HepG2 (cell line): ENCODE results near the gene XCL2. TPM values are rescaled to one million over a fixed set of nuclear protein-coding genes. Genes with fewer than 3 reads are reported as not detected.

ENCODE experiments used
- ATAC-seq: fragments of 200-7000 bp; cut with Tn5 transposase; 3 replicates; pipeline ENCODE4 v1.9.1; 2020; ENCODE audit warnings: mild to moderate bottlenecking, moderate library complexity
- BruUV-seq: library from RNA; stranded (reverse); fragments of 400-500 nt; replicated peaks from 2 replicates; lab custom pipeline; 2021; lab: Mats Ljungman, UMichigan
- CTCF ChIA-PET: fragments of 300-600 bp; formaldehyde crosslinking; extraction: SDS; loops from one replicate; lab custom pipeline; 2021; ENCODE audit warnings: low total read pairs, inconsistent platforms, low intra/inter-chr PET ratio; lab: Yijun Ruan, JAX
- POLR2A ChIA-PET: fragments of 350-600 bp; sonication (Branson Sonifier 250); formaldehyde crosslinking; loops from one replicate; lab custom pipeline; 2020; ENCODE audit warnings: antibody characterized with exemption, inconsistent platforms; lab: Yijun Ruan, JAX
- DNase-seq: peaks from one replicate; pipeline ENCODE4 v3.0.0-alpha.2; 2015; ENCODE audit warnings: low spot score
- FAIRE-seq: peaks from 3 replicates; lab custom pipeline; 2011; peaks lifted over from hg19 to GRCh38; lab: Jason Lieb, UNC
- H2AFZ ChIP-seq: one replicate; pipeline ENCODE4 v1.6.1; 2011; ENCODE audit warnings: low read length, inconsistent platforms
- H3K27ac ChIP-seq: fragments of 300-600 bp; 3 replicates; pipeline ENCODE4 v1.8.0; 2011; ENCODE audit warnings: mixed run types, mild to moderate bottlenecking, mixed read lengths, low read length, inconsistent platforms; ENCODE audit not compliant: insufficient read depth; ENCODE audit errors: extremely low read length
- H3K27me3 ChIP-seq, 2 experiments: fragments of 200-600 bp in 1 of 2; 2 replicates in 1 of 2; 3 replicates in 1 of 2; pipeline versions ENCODE4 v1.6.0 to v1.8.0; 2011; ENCODE audit warnings: low read length in 2 of 2, mild to moderate bottlenecking in 2 of 2, moderate library complexity in 2 of 2, inconsistent platforms in 1 of 2; ENCODE audit not compliant: insufficient read depth in 2 of 2, control insufficient read depth in 1 of 2
- H3K36me3 ChIP-seq, 2 experiments: fragments of 200-600 bp in 1 of 2; replicated peaks in 1 of 2; 2 replicates in 1 of 2; 3 replicates in 1 of 2; pipeline versions ENCODE4 v1.5.1 to v1.8.0; 2011; ENCODE audit warnings: low read length in 2 of 2, inconsistent platforms in 1 of 2; ENCODE audit not compliant: insufficient read depth in 2 of 2, control insufficient read depth in 1 of 2
- H3K4me1 ChIP-seq: 2 replicates; pipeline ENCODE4 v1.5.1; 2012; ENCODE audit warnings: low read length, inconsistent platforms; ENCODE audit not compliant: insufficient read depth
- H3K4me2 ChIP-seq: 2 replicates; pipeline ENCODE4 v1.6.0; 2011; ENCODE audit warnings: low read depth, low read length, inconsistent platforms
- H3K4me3 ChIP-seq, 3 experiments: fragments of 200-600 bp in 1 of 3; sonication (generic), shearing (Covaris generic) in 1 of 3; replicated peaks in 1 of 3; 2 replicates each; pipeline ENCODE4 v1.5.1; 2011 to 2016; ENCODE audit warnings: low read length in 3 of 3, inconsistent platforms in 2 of 3, low read depth in 2 of 3, mild to moderate bottlenecking in 2 of 3, control low read depth in 1 of 3, mixed read lengths in 1 of 3; ENCODE audit not compliant: insufficient read depth in 1 of 3
- H3K79me2 ChIP-seq: one replicate; pipeline ENCODE4 v1.6.1; 2011; ENCODE audit warnings: low read length, inconsistent platforms; ENCODE audit not compliant: insufficient read depth
- H3K9ac ChIP-seq: 2 replicates; pipeline ENCODE4 v1.6.0; 2011; ENCODE audit warnings: mild to moderate bottlenecking, low read depth, low read length, inconsistent platforms; ENCODE audit not compliant: insufficient read depth
- H3K9me3 ChIP-seq: 2 replicates; pipeline ENCODE4 v1.5.1; 2012; ENCODE audit warnings: mild to moderate bottlenecking, low read length
- H4K20me1 ChIP-seq: 2 replicates; pipeline ENCODE4 v1.6.0; 2011; ENCODE audit warnings: inconsistent platforms, mild to moderate bottlenecking, low read length, moderate library complexity; ENCODE audit not compliant: insufficient read depth
- CREB1 ChIP-seq, 2 experiments: fragments of 450-650 bp in 1 of 2; IDR thresholded peaks; 2 replicates each; pipeline ENCODE4 v1.6.1; 2016 to 2017; ENCODE audit warnings: control low read depth in 1 of 2, mild to moderate bottlenecking in 1 of 2, missing compliant biosample characterization in 1 of 2, missing genetic modification characterization in 1 of 2
- JDP2 ChIP-seq: sonication (generic); formaldehyde crosslinking; IDR thresholded peaks from 2 replicates; pipeline ENCODE4 v1.8.1; 2022; ENCODE audit warnings: missing genetic modification reagents, borderline replicate concordance
- MAFK ChIP-seq, 2 experiments: IDR thresholded peaks in 1 of 2; conservative IDR thresholded peaks in 1 of 2; 2 replicates each; pipeline ENCODE4 v1.6.1; 2011; ENCODE audit warnings: improper control_type of control experiment in 2 of 2, low read length in 2 of 2
- NFYB ChIP-seq: sonication (generic); formaldehyde crosslinking; IDR thresholded peaks from 2 replicates; pipeline ENCODE4 v1.4.0; 2020; ENCODE audit warnings: missing genetic modification reagents
- NR3C1 ChIP-seq: sonication (generic); formaldehyde crosslinking; IDR thresholded peaks from 2 replicates; pipeline ENCODE4 v1.4.0; 2020; ENCODE audit warnings: missing genetic modification reagents
- PHF5A ChIP-seq: IDR thresholded peaks from one replicate; pipeline ENCODE4 v1.6.1; 2018; ENCODE audit warnings: low read depth, missing genetic modification reagents; ENCODE audit not compliant: unreplicated experiment
- SP5 ChIP-seq: IDR thresholded peaks from 2 replicates; pipeline ENCODE4 v1.6.1; 2016; ENCODE audit warnings: low read depth, borderline replicate concordance
- SRY ChIP-seq: sonication (generic); formaldehyde crosslinking; IDR thresholded peaks from 2 replicates; pipeline ENCODE4 v1.8.0; 2022; ENCODE audit warnings: mild to moderate bottlenecking, missing genetic modification reagents
- TOPORS ChIP-seq: sonication (generic); formaldehyde crosslinking; IDR thresholded peaks from 2 replicates; pipeline ENCODE4 v1.8.0; 2023; ENCODE audit warnings: mild to moderate bottlenecking, missing genetic modification reagents
- ZFP62 ChIP-seq: sonication (generic); formaldehyde crosslinking; IDR thresholded peaks from 2 replicates; pipeline ENCODE4 v1.4.0; 2020; ENCODE audit warnings: missing genetic modification reagents
- ZNF138 ChIP-seq: sonication (generic); formaldehyde crosslinking; IDR thresholded peaks from 2 replicates; pipeline ENCODE4 v1.5.0; 2020; ENCODE audit warnings: mild to moderate bottlenecking, low read depth, missing genetic modification reagents
- ZNF30 ChIP-seq: sonication (generic); formaldehyde crosslinking; IDR thresholded peaks from 2 replicates; pipeline ENCODE4 v1.5.0; 2020; ENCODE audit warnings: mild to moderate bottlenecking, missing genetic modification reagents
- ZNF7 ChIP-seq: IDR thresholded peaks from 2 replicates; pipeline ENCODE4 v1.6.1; 2016; ENCODE audit warnings: missing biosample characterization, missing genetic modification reagents
- WGBS: methylation state at CpG from one replicate; pipeline ENCODE4 v1.1.6; 2017; ENCODE audit warnings: low lambda C conversion rate; 5-methylcytosine and 5-hydroxymethylcytosine counted together
- in situ Hi-C: cut with HindIII; loops from 2 replicates; pipeline ENCODE4 v1.10.0; 2017; ENCODE audit warnings: low pct_unique_long_range_greater_than_20kb; ENCODE audit not compliant: extremely low pct_ligation_motif_present
- intact Hi-C: fragments of 100-400 bp; cut with micrococcal nuclease; formaldehyde crosslinking; loops from one replicate; pipeline ENCODE4 v1.10.0; 2022; ENCODE audit not compliant: unreplicated experiment
- polyA plus RNA-seq, 8 experiments: library from polyadenylated mRNA; depleted of rRNA in 3 of 8; stranded (reverse) in 7 of 8; unstranded in 1 of 8; fragments of >200 nt; fragmentation: Illumina TruSeq in 4 of 8; extraction: Trizol in 4 of 8; gene quantifications; 2 replicates each; pipeline versions ENCODE4 v1.2.1 to v1.2.3, GENCODE V29; 2011 to 2016; ENCODE audit warnings: low read depth in 4 of 8, missing spikeins in 1 of 8, mixed read lengths in 1 of 8; ENCODE audit not compliant: insufficient read depth in 1 of 8
- total RNA-seq, 5 experiments: library from RNA; depleted of rRNA; stranded (reverse); fragments of >200 nt; fragmentation: Illumina TruSeq; extraction: Trizol; gene quantifications; 2 replicates each; pipeline ENCODE4 v1.2.3, GENCODE V29; 2016; ENCODE audit warnings: low read depth in 1 of 5
- TF ChIP-seq, protein P1 (sequence below): IDR thresholded peaks from 2 replicates; pipeline ENCODE4 v1.6.1; 2016; ENCODE audit warnings: control low read depth
- TF ChIP-seq, protein P2 (sequence below): sonication (generic); formaldehyde crosslinking; IDR thresholded peaks from 2 replicates; pipeline ENCODE4 v1.5.0; 2020; ENCODE audit warnings: mild to moderate bottlenecking, missing genetic modification reagents
- TF ChIP-seq, protein P3 (sequence below): IDR thresholded peaks from 2 replicates; pipeline ENCODE4 v1.6.1; 2018; ENCODE audit warnings: missing genetic modification reagents

The XCL2 gene
- total and polyA plus RNA-seq, 2 of the 13 experiments (the other 11 are each of a cell fraction or from before 2014, with no cell fraction given), result 0.50 TPM; not detected in 1

DNA sequence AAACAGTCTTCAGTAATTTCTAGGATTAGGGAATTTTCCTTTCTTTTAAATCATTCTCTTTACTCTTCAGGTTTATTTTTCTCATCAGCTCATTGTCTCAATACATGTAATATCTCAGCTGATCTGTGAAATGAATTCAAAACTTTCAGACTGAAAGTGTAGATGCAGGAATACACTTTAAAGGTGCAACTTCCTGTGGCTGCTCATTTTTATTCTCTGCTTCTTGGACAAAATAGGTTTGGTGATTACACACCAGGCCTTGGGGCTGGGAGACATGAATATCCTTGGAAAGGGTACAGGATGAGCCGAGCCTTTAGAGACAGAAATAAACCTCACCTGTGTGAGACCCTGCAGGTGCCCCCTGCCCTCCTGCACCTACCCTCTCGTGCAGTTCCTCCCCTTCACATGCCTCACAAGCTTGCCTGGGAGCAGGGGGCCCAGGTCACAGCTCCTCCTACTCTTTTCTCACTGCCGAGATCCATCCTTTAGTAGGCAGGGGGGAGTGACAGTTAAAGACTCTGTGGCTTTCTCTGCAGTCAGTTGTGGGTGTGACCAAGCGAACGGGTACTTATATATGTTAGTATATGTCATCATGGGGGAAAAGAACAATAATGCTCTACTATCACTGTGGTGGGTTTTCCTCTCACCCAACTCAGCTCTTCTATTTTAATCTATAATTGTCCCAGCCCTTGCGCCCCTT lies 23.6 kb downstream of the XCL2 start (continued):
- no peak for TF ChIP-seq ZNF30 (CRISPR knock-in tag)

DNA sequence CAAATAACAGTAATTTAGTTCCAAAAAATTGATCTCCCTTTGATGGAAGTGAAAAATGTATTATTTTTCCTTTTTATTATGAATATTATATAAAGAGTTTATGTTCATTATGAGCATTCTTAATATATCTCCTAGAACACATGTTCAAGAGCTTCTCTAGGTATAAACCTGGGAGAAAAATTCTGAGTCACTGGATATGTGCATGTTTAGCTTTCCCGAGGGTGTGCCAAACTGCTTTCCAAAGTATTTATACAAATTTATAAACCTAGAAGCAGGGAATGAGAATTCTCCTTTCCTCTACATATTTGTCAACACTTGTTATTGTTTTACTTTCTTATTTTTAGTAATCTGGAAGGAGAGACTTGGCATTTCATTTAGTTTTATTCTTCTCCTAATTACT lies 25.0 kb downstream of the XCL2 start:
- intact Hi-C loops, result no loop called here
- Histone ChIP-seq H3K27ac (no peak overlapping the region), H3K4me2 (no peak overlapping the region), H3K4me3 (no peak overlapping the region), H3K4me1 (no peaks in the 10 kb centered on the region), H3K27me3 (no peaks in the 10 kb centered on the region), H3K9me3 (peaks cover 2% of the 10 kb centered on the region), H3K36me3 (no peaks in the 10 kb centered on the region; a peak in 1 of 5 replicates), H2AFZ (no peak overlapping the region), H3K9ac (no peak overlapping the region), H4K20me1 (no peaks in the 10 kb centered on the region), H3K79me2 (no peaks in the 10 kb centered on the region)
- ChIA-PET CTCF (no interaction called here), POLR2A (no interaction called here)
- in situ Hi-C loops, result no loop called here
- 84% methylated on average over 1 of the region's 1 CpG for WGBS
- FAIRE-seq (no peak), ATAC-seq (no peak), DNase-seq (no peak)
- no TSS peak for BruUV-seq
- TF ChIP-seq ZNF138 (CRISPR knock-in tag), result no peak
- no peak for TF ChIP-seq MAFK (conservative IDR thresholded peaks at IDR 0.05 in 1 of 2, IDR thresholded peaks at IDR 0.05 in 1 of 2; ENCODE audit: low read length in 2 of 2)
- no peak for TF ChIP-seq NR3C1 (CRISPR knock-in tag)
- no peak for TF ChIP-seq JDP2 (CRISPR knock-in tag)
- no peak for TF ChIP-seq CREB1 (IDR thresholded peaks at IDR 0.05)
- no peak for TF ChIP-seq CREB1 (CRISPR knock-in tag; IDR thresholded peaks at IDR 0.05)
- no peak for TF ChIP-seq SRY
- TF ChIP-seq, protein P1, sequence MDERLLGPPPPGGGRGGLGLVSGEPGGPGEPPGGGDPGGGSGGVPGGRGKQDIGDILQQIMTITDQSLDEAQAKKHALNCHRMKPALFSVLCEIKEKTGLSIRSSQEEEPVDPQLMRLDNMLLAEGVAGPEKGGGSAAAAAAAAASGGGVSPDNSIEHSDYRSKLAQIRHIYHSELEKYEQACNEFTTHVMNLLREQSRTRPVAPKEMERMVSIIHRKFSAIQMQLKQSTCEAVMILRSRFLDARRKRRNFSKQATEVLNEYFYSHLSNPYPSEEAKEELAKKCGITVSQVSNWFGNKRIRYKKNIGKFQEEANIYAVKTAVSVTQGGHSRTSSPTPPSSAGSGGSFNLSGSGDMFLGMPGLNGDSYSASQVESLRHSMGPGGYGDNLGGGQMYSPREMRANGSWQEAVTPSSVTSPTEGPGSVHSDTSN (CRISPR knock-in tag), result no peak
- TF ChIP-seq ZFP62 (CRISPR knock-in tag), result no peak
- no peak for TF ChIP-seq NFYB (CRISPR knock-in tag)
- TF ChIP-seq, protein P2, sequence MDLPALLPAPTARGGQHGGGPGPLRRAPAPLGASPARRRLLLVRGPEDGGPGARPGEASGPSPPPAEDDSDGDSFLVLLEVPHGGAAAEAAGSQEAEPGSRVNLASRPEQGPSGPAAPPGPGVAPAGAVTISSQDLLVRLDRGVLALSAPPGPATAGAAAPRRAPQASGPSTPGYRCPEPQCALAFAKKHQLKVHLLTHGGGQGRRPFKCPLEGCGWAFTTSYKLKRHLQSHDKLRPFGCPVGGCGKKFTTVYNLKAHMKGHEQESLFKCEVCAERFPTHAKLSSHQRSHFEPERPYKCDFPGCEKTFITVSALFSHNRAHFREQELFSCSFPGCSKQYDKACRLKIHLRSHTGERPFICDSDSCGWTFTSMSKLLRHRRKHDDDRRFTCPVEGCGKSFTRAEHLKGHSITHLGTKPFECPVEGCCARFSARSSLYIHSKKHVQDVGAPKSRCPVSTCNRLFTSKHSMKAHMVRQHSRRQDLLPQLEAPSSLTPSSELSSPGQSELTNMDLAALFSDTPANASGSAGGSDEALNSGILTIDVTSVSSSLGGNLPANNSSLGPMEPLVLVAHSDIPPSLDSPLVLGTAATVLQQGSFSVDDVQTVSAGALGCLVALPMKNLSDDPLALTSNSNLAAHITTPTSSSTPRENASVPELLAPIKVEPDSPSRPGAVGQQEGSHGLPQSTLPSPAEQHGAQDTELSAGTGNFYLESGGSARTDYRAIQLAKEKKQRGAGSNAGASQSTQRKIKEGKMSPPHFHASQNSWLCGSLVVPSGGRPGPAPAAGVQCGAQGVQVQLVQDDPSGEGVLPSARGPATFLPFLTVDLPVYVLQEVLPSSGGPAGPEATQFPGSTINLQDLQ (CRISPR knock-in tag), result no peak
- TF ChIP-seq, protein P3, sequence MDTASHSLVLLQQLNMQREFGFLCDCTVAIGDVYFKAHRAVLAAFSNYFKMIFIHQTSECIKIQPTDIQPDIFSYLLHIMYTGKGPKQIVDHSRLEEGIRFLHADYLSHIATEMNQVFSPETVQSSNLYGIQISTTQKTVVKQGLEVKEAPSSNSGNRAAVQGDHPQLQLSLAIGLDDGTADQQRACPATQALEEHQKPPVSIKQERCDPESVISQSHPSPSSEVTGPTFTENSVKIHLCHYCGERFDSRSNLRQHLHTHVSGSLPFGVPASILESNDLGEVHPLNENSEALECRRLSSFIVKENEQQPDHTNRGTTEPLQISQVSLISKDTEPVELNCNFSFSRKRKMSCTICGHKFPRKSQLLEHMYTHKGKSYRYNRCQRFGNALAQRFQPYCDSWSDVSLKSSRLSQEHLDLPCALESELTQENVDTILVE, result no peak
- no peak for TF ChIP-seq ZNF7
- no peak for TF ChIP-seq SP5 (CRISPR knock-in tag)
- TF ChIP-seq PHF5A (CRISPR knock-in tag), result no peak
- TF ChIP-seq TOPORS (CRISPR knock-in tag), result no peak
